Gastrocnemius medialis (tissue), 4 donors: ENCODE results near the gene POLR2H.

Experiments used
- POLR2A ChIP-seq, 2 donors: fragments of 450-650 bp; IDR thresholded peaks; one replicate each; pipeline ENCODE4 v1.6.1; 2017; ENCODE audit warnings: antibody characterized with exemption in 2 of 2, mild to moderate bottlenecking in 2 of 2, moderate library complexity in 2 of 2
- TF ChIP-seq, protein P1 (sequence below), 5 experiments: fragments of 450-650 bp in 3 of 5; fragments of 200-600 bp in 2 of 5; sonication (generic) in 2 of 5; IDR thresholded peaks in 4 of 5; conservative IDR thresholded peaks in 1 of 5; 1 replicate in 4 of 5; 2 replicates in 1 of 5; pipeline ENCODE4 v1.5.1; 2016 to 2019; ENCODE audit warnings: antibody characterized with exemption in 5 of 5, mild to moderate bottlenecking in 3 of 5, moderate library complexity in 3 of 5

DNA sequence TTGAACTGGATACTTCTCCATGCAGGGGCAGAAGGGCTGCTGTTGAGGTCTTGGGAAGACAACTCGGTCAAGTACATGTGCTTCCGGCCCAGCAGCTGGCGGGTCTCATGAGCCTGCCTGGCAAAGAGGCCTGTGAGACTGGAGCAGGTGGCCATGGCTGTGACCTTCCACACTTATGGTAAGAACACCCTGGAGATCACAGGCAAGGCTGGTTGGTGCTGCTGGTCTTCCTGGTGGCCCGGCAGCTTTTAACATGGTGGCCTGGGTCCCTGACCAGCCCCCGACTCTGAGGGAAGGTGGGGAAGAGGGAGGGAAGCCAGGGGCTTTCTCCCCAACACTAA, 33.8 kb downstream of the POLR2H start:
- TF ChIP-seq, protein P1, sequence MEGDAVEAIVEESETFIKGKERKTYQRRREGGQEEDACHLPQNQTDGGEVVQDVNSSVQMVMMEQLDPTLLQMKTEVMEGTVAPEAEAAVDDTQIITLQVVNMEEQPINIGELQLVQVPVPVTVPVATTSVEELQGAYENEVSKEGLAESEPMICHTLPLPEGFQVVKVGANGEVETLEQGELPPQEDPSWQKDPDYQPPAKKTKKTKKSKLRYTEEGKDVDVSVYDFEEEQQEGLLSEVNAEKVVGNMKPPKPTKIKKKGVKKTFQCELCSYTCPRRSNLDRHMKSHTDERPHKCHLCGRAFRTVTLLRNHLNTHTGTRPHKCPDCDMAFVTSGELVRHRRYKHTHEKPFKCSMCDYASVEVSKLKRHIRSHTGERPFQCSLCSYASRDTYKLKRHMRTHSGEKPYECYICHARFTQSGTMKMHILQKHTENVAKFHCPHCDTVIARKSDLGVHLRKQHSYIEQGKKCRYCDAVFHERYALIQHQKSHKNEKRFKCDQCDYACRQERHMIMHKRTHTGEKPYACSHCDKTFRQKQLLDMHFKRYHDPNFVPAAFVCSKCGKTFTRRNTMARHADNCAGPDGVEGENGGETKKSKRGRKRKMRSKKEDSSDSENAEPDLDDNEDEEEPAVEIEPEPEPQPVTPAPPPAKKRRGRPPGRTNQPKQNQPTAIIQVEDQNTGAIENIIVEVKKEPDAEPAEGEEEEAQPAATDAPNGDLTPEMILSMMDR (IDR thresholded peaks at IDR 0.05 in 4 of 5, conservative IDR thresholded peaks at IDR 0.05 in 1 of 5) = no peak
- TF ChIP-seq POLR2A (IDR thresholded peaks at IDR 0.05) = no peak
